Measurements from ENCODE around the gene ZNF513. TPM values are rescaled to one million over a fixed set of nuclear protein-coding genes. Genes with fewer than 3 reads are reported as not detected.

ZNF513 gene
- polyA plus RNA-seq, 3 donors from 2014 or later: 2.2 to 6.3 (median 2.7) TPM

DNA sequence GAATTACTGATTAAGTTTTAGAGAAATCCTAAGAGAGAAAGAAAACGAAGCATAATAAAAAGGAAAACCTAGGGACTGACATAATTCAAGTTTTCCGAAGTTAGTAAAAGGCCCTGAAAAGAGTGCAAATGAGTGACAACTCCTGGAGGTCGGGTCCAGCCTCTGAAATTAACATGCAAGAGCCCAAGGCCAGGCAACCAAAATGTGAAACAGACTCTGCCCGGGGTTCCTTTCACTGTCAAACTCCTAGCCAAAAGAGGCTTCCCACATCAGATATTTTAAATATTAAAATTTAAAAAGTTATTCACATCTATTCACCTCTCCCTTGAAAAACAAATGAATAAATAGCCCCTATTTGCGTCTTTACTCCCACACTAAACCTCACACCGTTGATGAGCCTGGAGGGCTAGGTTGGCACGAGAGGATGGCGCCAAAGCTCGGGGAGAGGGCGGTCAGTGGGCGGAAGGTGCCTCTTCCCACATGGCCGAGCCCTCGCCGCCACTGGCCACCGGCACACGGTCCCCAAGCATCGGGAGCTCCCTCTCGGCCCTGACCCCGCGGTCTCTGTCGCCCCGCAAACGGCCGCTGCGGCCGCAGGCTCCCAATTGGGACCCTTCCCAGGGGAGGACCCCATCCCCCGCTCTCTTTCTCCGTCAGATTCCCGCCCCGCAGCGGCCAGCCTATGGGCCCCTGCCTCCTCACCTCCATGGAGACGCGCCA, 28.2 kb upstream of the ZNF513 start:
- peak overlapping the region; percentile 82 to 92 (median 86) for H3K4me3 Mint-ChIP-seq
- no peaks in the 10 kb centered on the region for H3K36me3 Mint-ChIP-seq
- peaks cover 33% of the 10 kb centered on the region in 2 donors for H3K4me1 Mint-ChIP-seq
- no peak for DNase-seq
- H3K27me3 Mint-ChIP-seq (ENCODE audit: low read depth in 3 of 3): peaks cover 5 to 8% (median 7%) of the 10 kb centered on the region in 3 donors
- H3K9me3 Mint-ChIP-seq: no peaks in the 10 kb centered on the region
- H3K27ac Mint-ChIP-seq: peak overlapping the region; percentile 69 to 90 (median 89)

DNA sequence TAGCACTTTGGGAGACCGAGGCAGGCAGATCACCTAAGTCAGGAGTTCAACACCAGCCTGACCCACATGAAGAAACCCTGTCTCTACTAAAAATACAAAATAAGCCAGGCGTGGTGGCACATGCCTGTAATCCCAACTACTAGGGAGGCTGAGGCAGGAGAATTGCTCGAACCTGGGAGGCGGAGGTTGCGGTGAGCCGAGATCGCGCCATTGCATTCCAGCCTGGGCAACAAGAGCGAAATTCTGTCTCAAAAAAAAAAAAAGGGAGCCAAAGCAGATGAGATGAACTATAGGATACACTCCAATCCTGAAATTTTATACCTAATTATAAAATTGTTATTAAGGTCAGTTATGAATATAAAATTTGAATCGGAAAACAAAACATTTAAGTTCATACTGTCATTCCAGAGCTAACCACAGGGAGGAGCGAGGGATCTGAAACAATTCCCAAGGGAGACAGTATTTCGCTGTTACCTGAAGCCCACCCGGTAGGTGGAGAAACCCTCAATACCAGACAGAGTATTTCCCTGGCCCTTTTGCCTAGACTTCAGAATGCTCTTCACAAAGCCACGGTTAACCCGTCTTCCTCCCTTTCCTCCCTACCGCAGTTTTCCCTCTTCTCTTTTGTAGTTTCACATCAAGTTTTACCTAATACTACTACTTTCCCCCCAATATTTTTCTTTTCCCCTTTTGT, 27.4 kb upstream of the ZNF513 start:
- no peaks in the 10 kb centered on the region for H3K36me3 Mint-ChIP-seq
- peaks cover 37% of the 10 kb centered on the region in 2 donors for H3K4me1 Mint-ChIP-seq
- no peaks in the 10 kb centered on the region for H3K9me3 Mint-ChIP-seq
- H3K27me3 Mint-ChIP-seq (ENCODE audit: low read depth in 3 of 3): peaks cover 4 to 8% (median 7%) of the 10 kb centered on the region in 3 donors
- H3K27ac Mint-ChIP-seq: peak overlapping the region; percentile 69 to 90 (median 89)
- DNase-seq: no peak
- peak overlapping the region; percentile 82 to 92 (median 86) for H3K4me3 Mint-ChIP-seq

DNA sequence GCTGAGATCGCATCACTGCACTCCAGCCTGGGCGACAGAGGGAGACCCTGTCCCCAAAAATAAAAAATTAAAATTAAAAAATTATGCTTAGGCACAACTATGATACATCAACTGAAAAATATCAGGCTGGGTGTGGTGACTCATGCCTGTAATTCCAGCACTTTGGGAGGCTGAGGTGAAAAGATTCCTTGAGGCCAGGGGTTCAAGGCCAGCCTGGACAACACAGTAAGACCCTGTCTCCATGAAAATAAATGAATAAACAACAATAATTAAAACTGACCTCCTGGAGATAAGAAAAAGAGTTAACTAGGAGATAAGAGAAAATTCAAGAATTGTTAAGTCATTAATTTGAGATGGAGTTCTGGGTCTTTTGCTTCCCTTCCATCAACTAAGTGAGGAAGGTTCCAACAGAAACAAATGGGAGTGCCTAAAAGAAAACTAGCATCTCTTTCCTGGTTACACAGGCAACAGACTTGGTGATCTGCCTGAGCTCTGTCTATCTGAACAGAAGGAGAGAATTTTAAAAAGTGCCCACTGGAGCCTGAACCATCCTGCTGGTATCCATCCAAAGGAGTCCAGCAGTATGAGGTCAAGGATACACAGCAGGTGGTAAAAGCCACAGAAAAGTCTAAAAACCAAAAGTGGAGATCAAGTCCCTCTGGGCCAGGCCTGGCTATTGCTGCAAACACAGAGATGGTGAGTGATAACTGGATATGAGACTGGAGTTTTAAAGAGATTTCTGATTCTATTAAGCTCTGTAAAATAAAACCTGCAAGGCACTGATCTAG, 20.0 kb upstream of the ZNF513 start:
- Mint-ChIP-seq H3K27ac (peak overlapping the region in 5 of 6 donors; percentile 64 to 82 (median 71)), H3K27me3 (ENCODE audit: low read depth in 3 of 3) (peaks cover 0 to under 1% (median 0%) of the 10 kb centered on the region in 3 donors), H3K36me3 (no peaks in the 10 kb centered on the region), H3K9me3 (no peaks in the 10 kb centered on the region), H3K4me1 (peaks cover 23 to 45% of the 10 kb centered on the region in 2 donors), H3K4me3 (no peak overlapping the region)
- DNase-seq: no peak

DNA sequence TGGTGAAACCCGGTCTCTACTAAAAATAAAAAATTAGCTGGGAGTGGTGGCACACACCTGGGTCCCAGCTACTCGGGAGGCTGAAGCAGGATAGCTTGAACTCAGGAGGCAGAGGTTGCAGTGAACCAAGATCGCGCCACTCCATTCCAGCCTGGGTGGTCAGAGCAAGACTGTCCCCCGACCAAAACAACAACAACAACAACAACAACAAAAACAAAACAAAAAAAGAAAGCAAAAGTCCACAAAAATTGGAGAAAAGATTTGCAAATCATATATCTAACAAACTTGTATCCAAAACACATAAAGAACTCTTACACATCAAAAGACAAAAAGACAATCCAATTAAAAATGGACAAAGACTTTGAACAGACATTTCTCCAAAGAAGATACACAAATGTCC, 18.4 kb upstream of the ZNF513 start:
- no peaks in the 10 kb centered on the region for H3K9me3 Mint-ChIP-seq
- H3K36me3 Mint-ChIP-seq: no peaks in the 10 kb centered on the region
- DNase-seq: no peak
- H3K4me3 Mint-ChIP-seq: no peak overlapping the region
- H3K4me1 Mint-ChIP-seq: peaks cover 22 to 44% of the 10 kb centered on the region in 2 donors
- peak overlapping the region in 4 of 6 donors; percentile 3 to 53 (median 10) for H3K27ac Mint-ChIP-seq
- H3K27me3 Mint-ChIP-seq (ENCODE audit: low read depth in 3 of 3): peaks cover 0 to 2% (median 0%) of the 10 kb centered on the region in 3 donors

DNA sequence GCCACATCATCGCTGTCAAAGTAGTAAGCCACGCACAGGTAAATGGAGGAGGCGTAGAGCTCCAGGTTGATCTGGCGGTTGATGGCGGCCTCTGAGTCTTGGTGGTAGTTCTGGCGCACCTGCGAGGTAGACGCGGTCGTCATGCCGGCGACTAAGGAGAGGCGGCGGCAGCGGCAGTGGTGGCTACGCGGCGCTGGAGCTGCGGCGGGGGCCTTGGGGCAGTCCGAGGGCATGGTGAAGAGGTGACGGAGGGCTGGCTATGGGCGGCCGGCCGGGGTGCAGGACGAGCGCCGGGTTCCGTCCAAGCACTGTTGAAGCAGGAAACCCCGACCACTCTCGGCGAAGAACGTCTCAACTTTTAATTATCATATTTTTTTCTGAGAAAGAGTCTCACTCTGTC, 12.7 kb upstream of the ZNF513 start:
- Mint-ChIP-seq H3K27ac (peak overlapping the region in 4 of 6 donors; percentile 66 to 94 (median 82)), H3K27me3 (ENCODE audit: low read depth in 3 of 3) (peaks cover 7 to 10% (median 10%) of the 10 kb centered on the region in 3 donors), H3K9me3 (no peaks in the 10 kb centered on the region), H3K4me3 (peak overlapping the region in 2 of 5 donors; percentile 27), H3K4me1 (peaks cover 32 to 52% of the 10 kb centered on the region in 2 donors), H3K36me3 (no peaks in the 10 kb centered on the region)
- no peak for DNase-seq

DNA sequence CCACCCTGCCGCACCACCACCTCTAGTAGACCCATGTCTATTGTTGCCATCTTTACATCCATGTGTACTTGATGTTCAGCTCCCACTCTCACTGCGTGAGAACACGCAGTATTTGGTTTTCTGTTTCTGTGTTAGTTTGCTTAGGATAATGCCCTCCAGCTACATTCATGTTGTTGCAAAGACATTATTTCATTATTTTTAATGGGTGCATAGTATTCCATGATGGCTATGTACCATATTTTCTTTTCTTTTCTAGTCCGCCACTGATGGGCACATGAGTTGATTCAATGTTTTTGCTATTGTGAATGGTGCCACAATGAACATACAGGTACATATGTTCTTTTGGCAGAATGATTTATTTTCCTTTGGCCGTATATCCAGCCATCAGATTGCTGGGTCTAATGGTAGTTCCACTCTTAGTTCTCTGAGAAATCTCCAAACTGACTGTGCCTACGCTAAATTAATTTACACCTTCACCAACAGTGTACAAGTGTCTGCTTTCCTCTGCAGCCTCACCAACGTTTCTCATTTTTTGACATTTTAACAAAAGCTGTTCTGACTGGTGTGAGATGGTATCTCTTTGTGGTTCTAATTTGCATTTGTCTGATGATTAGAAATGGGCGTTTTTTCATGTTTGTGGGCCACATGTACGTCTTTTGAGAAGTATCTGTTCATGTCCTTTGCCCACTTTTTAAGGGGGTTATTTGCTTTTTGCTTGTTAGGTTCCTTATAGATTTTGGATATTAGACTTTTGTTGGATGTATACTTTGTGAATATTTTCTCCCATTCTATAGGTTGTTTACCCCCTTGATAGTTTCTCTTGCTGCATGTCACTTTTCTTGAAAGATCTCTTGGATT, 10.5 kb upstream of the ZNF513 start:
- H3K36me3 Mint-ChIP-seq: no peaks in the 10 kb centered on the region
- H3K27ac Mint-ChIP-seq: peak overlapping the region; percentile 86 to 96 (median 92)
- H3K4me1 Mint-ChIP-seq: peaks cover 29 to 38% of the 10 kb centered on the region in 2 donors
- peak overlapping the region; percentile 54 to 77 (median 67) for H3K4me3 Mint-ChIP-seq
- H3K27me3 Mint-ChIP-seq (ENCODE audit: low read depth in 3 of 3): peaks cover 7 to 10% (median 10%) of the 10 kb centered on the region in 3 donors
- peak; percentile 70 to 76 (median 70) for DNase-seq
- no peaks in the 10 kb centered on the region for H3K9me3 Mint-ChIP-seq

DNA sequence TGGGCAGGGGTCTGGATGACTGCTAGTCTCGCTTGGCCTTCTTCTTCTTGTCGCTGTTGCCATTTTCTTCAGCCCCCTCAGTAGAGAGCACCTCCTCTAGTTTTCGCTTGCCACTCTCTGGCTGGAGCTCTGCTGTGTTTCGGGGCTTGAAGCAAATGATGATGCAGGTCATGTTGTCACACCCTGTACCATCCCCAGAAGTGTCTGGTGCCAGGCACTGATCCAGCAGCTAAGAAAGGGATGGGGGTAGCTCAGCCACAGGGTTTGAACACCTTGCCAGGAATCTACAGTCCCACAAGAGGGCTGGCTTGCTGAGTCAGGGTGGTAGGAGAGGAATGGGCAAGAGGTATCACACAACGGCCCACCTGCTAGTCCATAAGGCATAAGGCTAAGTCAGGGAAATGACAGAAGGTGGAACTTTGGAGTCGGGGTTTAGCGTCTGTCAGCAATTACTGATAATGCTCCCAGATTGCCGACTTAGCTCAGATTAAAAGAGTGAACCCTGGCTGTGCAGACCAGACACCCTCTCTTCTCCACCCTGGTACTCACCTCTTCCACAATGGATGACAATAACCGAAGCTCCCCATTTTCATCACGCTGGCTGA, 1.1 kb upstream of the ZNF513 start:
- DNase-seq: no peak
- Mint-ChIP-seq H3K4me3 (peak overlapping the region; percentile 86 to 92 (median 90)), H3K27me3 (ENCODE audit: low read depth in 3 of 3) (peaks cover 0 to 13% (median 4%) of the 10 kb centered on the region in 3 donors), H3K36me3 (peaks cover 10 to 27% (median 15%) of the 10 kb centered on the region in 3 donors), H3K4me1 (peaks cover 23 to 24% of the 10 kb centered on the region in 2 donors), H3K9me3 (no peaks in the 10 kb centered on the region), H3K27ac (peak overlapping the region; percentile 90 to 95 (median 93))

DNA sequence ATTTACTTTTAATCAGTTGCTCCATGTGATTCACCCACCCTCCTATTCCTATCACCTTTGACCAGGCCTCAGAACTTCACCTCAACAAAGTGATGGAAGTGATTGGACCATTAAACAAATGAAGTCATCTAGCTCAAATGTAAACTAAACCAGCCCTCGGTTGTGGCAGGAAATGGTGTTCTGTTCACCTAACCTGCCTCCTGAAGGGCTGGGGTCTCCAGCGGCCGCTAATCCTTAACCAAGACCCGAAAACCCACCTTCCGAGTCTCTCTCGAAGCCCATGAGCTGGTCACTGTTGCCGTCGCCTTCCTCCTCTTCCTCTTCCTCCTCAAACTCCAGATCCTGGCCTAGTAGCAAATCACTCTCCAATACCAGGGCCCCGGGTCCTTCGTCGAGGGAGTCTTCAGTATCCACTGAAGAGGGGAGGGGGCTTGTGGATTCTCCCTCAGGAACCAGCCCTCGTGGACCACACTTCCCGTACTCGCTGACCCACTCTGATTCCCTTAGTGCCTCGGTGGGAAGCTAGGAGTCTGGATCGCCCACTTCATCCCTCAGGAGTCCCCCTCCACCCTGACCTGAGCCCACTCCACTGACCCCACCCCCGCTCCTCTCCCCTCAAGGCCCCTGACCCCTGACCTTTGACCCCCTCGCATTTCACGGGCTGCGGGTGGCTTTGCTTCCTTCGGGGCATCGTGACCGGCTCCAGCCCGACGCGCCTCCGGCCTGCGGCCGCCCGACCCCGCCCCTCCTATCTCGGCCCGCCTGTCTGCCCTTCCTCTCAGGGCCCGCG, 503 bp downstream of the ZNF513 start:
- Mint-ChIP-seq H3K27me3 (ENCODE audit: low read depth in 3 of 3) (peaks cover 0 to 13% (median 4%) of the 10 kb centered on the region in 3 donors), H3K4me3 (peak overlapping the region; percentile 85 to 92 (median 89)), H3K4me1 (peaks cover 23 to 24% of the 10 kb centered on the region in 2 donors), H3K27ac (peak overlapping the region; percentile 85 to 95 (median 91)), H3K9me3 (no peaks in the 10 kb centered on the region), H3K36me3 (peaks cover 7 to 33% (median 13%) of the 10 kb centered on the region in 3 donors)
- peak; percentile 19 to 30 (median 26) for DNase-seq

DNA sequence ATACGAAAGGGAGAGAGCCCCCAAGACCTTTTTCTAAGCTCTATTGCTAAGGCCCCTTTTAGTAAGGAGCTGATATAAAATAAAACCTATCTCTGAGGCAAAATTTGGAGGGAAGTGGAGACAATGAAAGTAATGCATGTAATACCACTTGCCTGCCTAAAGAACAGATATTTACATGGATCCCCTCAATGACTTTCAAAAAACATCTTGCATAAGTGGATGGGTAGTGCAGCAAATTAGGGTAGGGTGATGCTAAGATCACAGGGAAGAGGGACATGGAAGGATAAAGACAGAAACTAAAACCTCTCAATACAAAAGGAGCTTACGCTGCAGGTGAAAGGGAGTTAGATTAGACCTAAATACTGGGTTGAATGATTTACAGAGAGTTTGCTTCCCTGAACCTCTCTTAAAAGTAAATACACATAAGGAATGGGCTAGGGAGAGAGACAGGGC, 1.1 kb downstream of the ZNF513 start:
- DNase-seq: no peak
- H3K27me3 Mint-ChIP-seq (ENCODE audit: low read depth in 3 of 3): peaks cover 0 to 13% (median 4%) of the 10 kb centered on the region in 3 donors
- no peaks in the 10 kb centered on the region for H3K9me3 Mint-ChIP-seq
- H3K36me3 Mint-ChIP-seq: peaks cover 6 to 36% (median 16%) of the 10 kb centered on the region in 3 donors
- peaks cover 23 to 24% of the 10 kb centered on the region in 2 donors for H3K4me1 Mint-ChIP-seq
- peak overlapping the region; percentile 85 to 95 (median 91) for H3K27ac Mint-ChIP-seq
- peak overlapping the region; percentile 85 to 92 (median 89) for H3K4me3 Mint-ChIP-seq

DNA sequence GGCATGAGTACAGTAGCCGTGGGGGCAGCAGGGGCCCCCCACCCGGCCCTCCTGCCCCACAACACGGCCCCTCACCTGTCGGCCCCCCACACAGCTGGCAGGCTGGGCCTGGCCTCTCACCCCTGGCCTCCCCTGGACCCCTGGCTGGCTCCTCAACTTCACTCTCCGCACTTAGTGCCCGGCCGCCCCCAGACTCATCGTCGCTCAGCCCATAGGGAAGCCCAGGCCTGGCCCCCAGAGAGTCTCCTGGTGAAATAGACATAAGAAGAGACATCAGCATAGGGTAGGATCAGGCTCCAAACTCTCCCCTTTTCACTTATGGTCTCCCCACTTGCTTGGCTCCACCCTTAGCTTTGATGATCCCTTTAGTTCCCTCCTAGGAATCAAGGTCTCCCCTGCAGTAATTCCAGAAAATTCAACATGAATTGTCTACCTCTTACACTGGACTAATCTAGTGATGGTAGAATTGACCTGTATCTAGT, 1.7 kb downstream of the ZNF513 start:
- peaks cover 0 to 13% (median 4%) of the 10 kb centered on the region in 3 donors for H3K27me3 Mint-ChIP-seq (ENCODE audit: low read depth in 3 of 3)
- peak overlapping the region; percentile 85 to 92 (median 89) for H3K4me3 Mint-ChIP-seq
- H3K36me3 Mint-ChIP-seq: peaks cover 6 to 34% (median 12%) of the 10 kb centered on the region in 3 donors
- no peak for DNase-seq
- H3K27ac Mint-ChIP-seq: peak overlapping the region; percentile 85 to 95 (median 91)
- H3K4me1 Mint-ChIP-seq: peaks cover 23 to 24% of the 10 kb centered on the region in 2 donors
- H3K9me3 Mint-ChIP-seq: no peaks in the 10 kb centered on the region

DNA sequence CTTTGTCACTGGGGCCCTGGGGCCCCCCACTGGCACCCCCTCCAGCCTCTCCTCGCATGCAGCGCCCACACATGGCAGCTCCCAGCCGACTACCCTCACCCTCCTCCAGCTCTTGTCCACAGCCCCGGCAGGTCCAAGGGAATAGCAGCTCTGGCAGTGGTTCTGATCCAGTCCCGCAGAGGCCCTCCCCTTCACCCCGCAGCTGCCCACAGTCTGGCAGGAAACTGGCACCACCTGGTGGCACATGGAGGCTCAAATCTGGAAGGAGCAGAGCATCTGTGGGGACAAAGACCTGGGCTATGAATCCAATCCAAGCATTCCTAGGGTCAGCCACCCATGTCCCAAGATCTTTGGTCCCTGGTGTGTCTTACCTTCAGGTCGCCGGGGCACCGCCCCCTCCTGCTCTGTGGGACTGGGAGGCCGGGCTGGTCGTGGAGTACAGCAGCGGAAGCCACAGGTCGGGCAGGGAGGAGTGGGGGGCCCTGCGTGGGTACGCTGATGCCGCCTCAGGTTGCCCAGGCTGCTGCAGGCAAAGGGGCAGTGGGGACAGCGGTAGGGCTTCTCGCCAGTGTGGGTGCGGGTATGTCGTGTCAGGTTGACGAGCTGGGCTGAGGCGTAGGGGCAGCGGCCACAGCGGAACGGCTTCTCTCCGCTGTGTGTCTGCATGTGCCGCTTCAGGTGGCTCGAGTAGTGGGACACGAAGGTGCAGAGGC, 2.3 kb downstream of the ZNF513 start:
- H3K9me3 Mint-ChIP-seq: no peaks in the 10 kb centered on the region
- H3K4me3 Mint-ChIP-seq: no peak overlapping the region
- peaks cover 1 to 28% (median 12%) of the 10 kb centered on the region in 3 donors for H3K36me3 Mint-ChIP-seq
- peaks cover 0 to 13% (median 4%) of the 10 kb centered on the region in 3 donors for H3K27me3 Mint-ChIP-seq (ENCODE audit: low read depth in 3 of 3)
- peaks cover 23 to 24% of the 10 kb centered on the region in 2 donors for H3K4me1 Mint-ChIP-seq
- no peak for DNase-seq
- peak overlapping the region in 1 of 6 donors; percentile 35 for H3K27ac Mint-ChIP-seq
